Caco-2 (cell line): ENCODE measurements around the gene DNAJB4. TPM values are rescaled to one million over a fixed set of nuclear protein-coding genes. Genes with fewer than 3 reads are reported as not detected.

ENCODE experiments used
- BruUV-seq: library from RNA; stranded (reverse); fragments of 400-500 nt; replicated peaks from 2 replicates; lab custom pipeline; 2021; lab: Mats Ljungman, UMichigan
- CTCF ChIA-PET: fragments of 300-600 bp; sonication (Branson Sonifier 250); formaldehyde crosslinking; loops from one replicate; lab custom pipeline; 2022; ENCODE audit warnings: antibody characterized with exemption; lab: Charles Lee
- POLR2A ChIA-PET: fragments of 300-600 bp; sonication (Branson Sonifier 250); formaldehyde crosslinking; loops from one replicate; lab custom pipeline; 2022; ENCODE audit warnings: antibody characterized with exemption; lab: Charles Lee
- DNase-seq, 2 experiments: peaks; one replicate each; pipeline versions ENCODE4 v3.0.0 to v3.0.0-alpha.2; 2020 to 2022
- H3K27me3 ChIP-seq: replicated peaks from 2 replicates; pipeline ENCODE4 v1.6.0; 2011; ENCODE audit warnings: low read length; ENCODE audit not compliant: control insufficient read depth, insufficient read depth
- H3K36me3 ChIP-seq: 2 replicates; pipeline ENCODE4 v1.5.1; 2011; ENCODE audit warnings: low read length; ENCODE audit not compliant: control insufficient read depth, insufficient read depth
- H3K4me1 ChIP-seq: fragments of 250-450 bp; sonication (Bioruptor Pico); 2 replicates; pipeline ENCODE4 v1.5.1; 2020; ENCODE audit warnings: mild to moderate bottlenecking
- H3K4me3 ChIP-seq: 2 replicates; pipeline ENCODE4 v1.5.1; 2011; ENCODE audit warnings: low read depth, mild to moderate bottlenecking, control low read depth, low read length
- H3K9me3 ChIP-seq: fragments of 250-450 bp; sonication (Bioruptor Pico); 2 replicates; pipeline ENCODE4 v1.5.1; 2020; ENCODE audit warnings: mild to moderate bottlenecking, moderate library complexity
- H3K27ac Mint-ChIP-seq: one replicate; pipeline ENCODE4 v1.8.0; 2022; ENCODE audit warnings: mixed read lengths; ENCODE audit not compliant: unreplicated experiment
- H3K27me3 Mint-ChIP-seq: one replicate; pipeline ENCODE4 v1.8.0; 2022; ENCODE audit warnings: mixed read lengths; ENCODE audit not compliant: insufficient read depth, unreplicated experiment
- H3K36me3 Mint-ChIP-seq: one replicate; pipeline ENCODE4 v1.8.0; 2022; ENCODE audit warnings: mild to moderate bottlenecking, mixed read lengths; ENCODE audit not compliant: insufficient read depth, unreplicated experiment
- H3K4me1 Mint-ChIP-seq: one replicate; pipeline ENCODE4 v1.8.0; 2022; ENCODE audit warnings: low read depth, mixed read lengths; ENCODE audit not compliant: unreplicated experiment
- H3K4me3 Mint-ChIP-seq: one replicate; pipeline ENCODE4 v1.8.0; 2022; ENCODE audit warnings: mild to moderate bottlenecking, moderate library complexity, mixed read lengths; ENCODE audit not compliant: unreplicated experiment
- H3K9me3 Mint-ChIP-seq: one replicate; pipeline ENCODE4 v1.8.0; 2022; ENCODE audit warnings: mixed read lengths; ENCODE audit not compliant: unreplicated experiment
- intact Hi-C: fragments of 100-400 bp; cut with micrococcal nuclease; formaldehyde crosslinking; loops from one replicate; pipeline ENCODE4 v1.10.0; 2022; ENCODE audit not compliant: unreplicated experiment
- total RNA-seq: library from RNA; stranded (reverse); gene quantifications from 2 replicates; pipeline ENCODE4 v1.2.3, GENCODE V29; 2022
- TF ChIP-seq, protein P1 (sequence below), 2 experiments: fragments of 200-600 bp in 1 of 2; IDR thresholded peaks; 1 replicate in 1 of 2; 2 replicates in 1 of 2; pipeline versions ENCODE4 v1.5.1 to v1.8.0; 2011 to 2022; ENCODE audit warnings: antibody characterized with exemption in 1 of 2, control low read depth in 1 of 2, inconsistent platforms in 1 of 2, low read depth in 1 of 2, low read length in 1 of 2, mild to moderate bottlenecking in 1 of 2, moderate library complexity in 1 of 2; ENCODE audit not compliant: insufficient read depth in 1 of 2, severe bottlenecking in 1 of 2, unreplicated experiment in 1 of 2

The DNAJB4 gene
- total RNA-seq, 1 experiment from 2014 or later = 6.5 TPM

DNA sequence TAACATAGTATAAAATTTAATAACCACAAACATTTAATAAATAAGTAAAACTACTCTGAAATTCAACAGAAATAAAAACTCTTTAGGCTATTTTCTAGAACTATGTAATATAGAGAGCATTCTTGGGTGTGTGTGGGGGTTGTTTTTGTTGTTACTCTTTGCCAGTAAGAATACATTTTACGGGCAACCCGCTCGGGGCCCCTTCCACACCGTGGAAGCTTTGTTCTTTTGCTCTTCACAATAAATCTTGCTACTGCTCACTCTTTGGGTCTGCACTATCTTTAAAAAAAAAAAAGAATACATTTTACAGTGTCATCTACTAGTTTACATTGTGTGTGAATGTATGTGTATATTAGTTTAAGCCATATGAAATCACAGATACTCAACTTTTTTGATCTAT, 25.1 kb downstream of the DNAJB4 start:
- no peaks in the 10 kb centered on the region for H3K36me3 ChIP-seq
- BruUV-seq = no TSS peak
- ChIA-PET POLR2A (no interaction called here), CTCF (no interaction called here)
- H3K27me3 Mint-ChIP-seq = peaks cover 2% of the 10 kb centered on the region
- TF ChIP-seq, protein P1, sequence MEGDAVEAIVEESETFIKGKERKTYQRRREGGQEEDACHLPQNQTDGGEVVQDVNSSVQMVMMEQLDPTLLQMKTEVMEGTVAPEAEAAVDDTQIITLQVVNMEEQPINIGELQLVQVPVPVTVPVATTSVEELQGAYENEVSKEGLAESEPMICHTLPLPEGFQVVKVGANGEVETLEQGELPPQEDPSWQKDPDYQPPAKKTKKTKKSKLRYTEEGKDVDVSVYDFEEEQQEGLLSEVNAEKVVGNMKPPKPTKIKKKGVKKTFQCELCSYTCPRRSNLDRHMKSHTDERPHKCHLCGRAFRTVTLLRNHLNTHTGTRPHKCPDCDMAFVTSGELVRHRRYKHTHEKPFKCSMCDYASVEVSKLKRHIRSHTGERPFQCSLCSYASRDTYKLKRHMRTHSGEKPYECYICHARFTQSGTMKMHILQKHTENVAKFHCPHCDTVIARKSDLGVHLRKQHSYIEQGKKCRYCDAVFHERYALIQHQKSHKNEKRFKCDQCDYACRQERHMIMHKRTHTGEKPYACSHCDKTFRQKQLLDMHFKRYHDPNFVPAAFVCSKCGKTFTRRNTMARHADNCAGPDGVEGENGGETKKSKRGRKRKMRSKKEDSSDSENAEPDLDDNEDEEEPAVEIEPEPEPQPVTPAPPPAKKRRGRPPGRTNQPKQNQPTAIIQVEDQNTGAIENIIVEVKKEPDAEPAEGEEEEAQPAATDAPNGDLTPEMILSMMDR (IDR thresholded peaks at IDR 0.05; ENCODE audit: insufficient read depth in 1 of 2, low read depth in 1 of 2, low read length in 1 of 2, severe bottlenecking in 1 of 2, unreplicated experiment in 1 of 2) = no peak
- no peaks in the 10 kb centered on the region for H3K9me3 ChIP-seq
- H3K4me3 Mint-ChIP-seq = no peak overlapping the region
- H3K4me1 Mint-ChIP-seq = no peaks in the 10 kb centered on the region
- intact Hi-C loops = no loop called here
- no peak for DNase-seq
- H3K4me3 ChIP-seq = no peak overlapping the region
- no peaks in the 10 kb centered on the region for H3K9me3 Mint-ChIP-seq
- H3K27ac Mint-ChIP-seq = no peak overlapping the region
- no peaks in the 10 kb centered on the region for H3K4me1 ChIP-seq
- no peaks in the 10 kb centered on the region for H3K36me3 Mint-ChIP-seq
- no peaks in the 10 kb centered on the region for H3K27me3 ChIP-seq

DNA sequence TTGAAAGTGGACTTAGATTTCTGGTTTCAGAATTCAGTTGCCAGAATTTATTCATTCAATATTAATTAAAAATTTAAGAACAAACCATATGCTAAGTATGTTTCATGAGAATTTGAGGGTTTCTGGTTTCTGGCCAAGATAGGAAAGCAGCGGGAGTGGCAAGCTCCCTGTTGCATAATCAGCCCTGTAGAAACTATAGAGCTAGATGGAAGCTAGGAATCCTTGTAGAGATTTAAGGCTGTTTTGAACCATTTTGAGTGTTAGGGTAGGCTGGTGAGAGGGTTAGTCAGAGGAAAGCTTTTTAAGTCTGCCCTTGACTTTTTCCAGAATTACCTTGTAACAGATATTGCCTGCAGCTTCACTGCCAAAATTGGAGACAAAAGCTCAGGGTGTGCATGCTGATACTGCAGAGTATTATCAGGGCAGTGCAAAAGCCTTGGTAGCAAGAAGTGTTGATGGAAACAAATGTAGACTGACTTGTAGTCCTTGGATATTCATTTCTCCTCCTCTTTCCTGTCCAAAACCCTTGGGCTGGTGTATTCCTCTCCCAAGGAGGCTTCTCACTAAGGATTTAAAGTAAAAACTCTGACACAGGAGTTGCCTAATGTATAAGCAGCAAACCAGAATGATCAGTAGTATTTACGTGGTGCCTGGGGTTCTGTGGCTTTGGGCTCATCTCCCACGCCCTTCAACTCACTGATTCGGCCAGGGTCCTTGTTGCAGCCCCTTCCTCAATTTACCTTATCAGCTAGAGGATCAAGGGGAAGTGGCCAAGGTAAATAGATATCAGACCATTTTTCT, 28.5 kb downstream of the DNAJB4 start:
- no peak overlapping the region for H3K4me3 ChIP-seq
- H3K36me3 Mint-ChIP-seq = no peaks in the 10 kb centered on the region
- CTCF ChIA-PET = no interaction called here

DNA sequence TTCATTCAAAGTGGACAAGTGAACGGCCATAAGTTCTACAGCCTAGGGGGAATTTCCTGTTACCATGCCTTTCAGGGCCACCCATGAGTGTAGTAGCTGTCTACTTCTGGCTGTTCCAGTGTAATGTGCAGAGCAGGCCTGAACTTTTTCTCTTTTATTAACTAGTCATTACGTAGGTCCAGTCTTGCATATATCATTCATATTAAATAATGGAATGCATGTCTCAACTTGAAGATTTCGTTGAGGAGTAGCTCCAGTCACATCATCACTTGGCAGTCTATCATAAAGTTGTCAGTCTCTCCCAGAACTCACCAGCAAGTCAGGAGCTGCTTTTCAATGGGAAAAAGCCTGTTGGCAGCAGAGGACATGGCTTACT, 29.0 kb downstream of the DNAJB4 start:
- no peaks in the 10 kb centered on the region for H3K4me1 ChIP-seq
- TF ChIP-seq, protein P1 (IDR thresholded peaks at IDR 0.05; ENCODE audit: insufficient read depth in 1 of 2, low read depth in 1 of 2, low read length in 1 of 2, severe bottlenecking in 1 of 2, unreplicated experiment in 1 of 2) = no peak
- H3K27me3 Mint-ChIP-seq = peaks cover 2% of the 10 kb centered on the region
- CTCF ChIA-PET = no interaction called here
- H3K27me3 ChIP-seq = no peaks in the 10 kb centered on the region
- H3K4me3 ChIP-seq = no peak overlapping the region
- intact Hi-C loops = no loop called here
- no peaks in the 10 kb centered on the region for H3K36me3 ChIP-seq
- H3K4me1 Mint-ChIP-seq = no peaks in the 10 kb centered on the region
- no TSS peak for BruUV-seq
- no peak overlapping the region for H3K4me3 Mint-ChIP-seq
- no peaks in the 10 kb centered on the region for H3K9me3 ChIP-seq
- H3K27ac Mint-ChIP-seq = no peak overlapping the region
- no peaks in the 10 kb centered on the region for H3K36me3 Mint-ChIP-seq
- DNase-seq = no peak
- no peaks in the 10 kb centered on the region for H3K9me3 Mint-ChIP-seq
- POLR2A ChIA-PET = no interaction called here

More for the DNA sequence above, 28.5 kb downstream of the DNAJB4 start:
- intact Hi-C loops = no loop called here
- Mint-ChIP-seq H3K4me3 (no peak overlapping the region), H3K4me1 (no peaks in the 10 kb centered on the region), H3K27me3 (peaks cover 2% of the 10 kb centered on the region), H3K27ac (no peak overlapping the region), H3K9me3 (no peaks in the 10 kb centered on the region)
- no TSS peak for BruUV-seq
- no peaks in the 10 kb centered on the region for H3K27me3 ChIP-seq
- no peaks in the 10 kb centered on the region for H3K36me3 ChIP-seq
- POLR2A ChIA-PET = interaction anchor here (1.1 kb wide), 1 partner anchor 29 kb away, joined by 3 read pairs; no protein-coding TSS in a partner anchor
- TF ChIP-seq, protein P1 (IDR thresholded peaks at IDR 0.05; ENCODE audit: insufficient read depth in 1 of 2, low read depth in 1 of 2, low read length in 1 of 2, severe bottlenecking in 1 of 2, unreplicated experiment in 1 of 2) = no peak
- no peaks in the 10 kb centered on the region for H3K4me1 ChIP-seq
- H3K9me3 ChIP-seq = no peaks in the 10 kb centered on the region
- DNase-seq = no peak
